ENCODE results near the gene ISCU.
"Not testable (repeated sequence)": the region's sequence is repeated elsewhere in the genome, so short reads cannot be mapped to it uniquely, and the experiment has no call there.

ISCU gene

DNA sequence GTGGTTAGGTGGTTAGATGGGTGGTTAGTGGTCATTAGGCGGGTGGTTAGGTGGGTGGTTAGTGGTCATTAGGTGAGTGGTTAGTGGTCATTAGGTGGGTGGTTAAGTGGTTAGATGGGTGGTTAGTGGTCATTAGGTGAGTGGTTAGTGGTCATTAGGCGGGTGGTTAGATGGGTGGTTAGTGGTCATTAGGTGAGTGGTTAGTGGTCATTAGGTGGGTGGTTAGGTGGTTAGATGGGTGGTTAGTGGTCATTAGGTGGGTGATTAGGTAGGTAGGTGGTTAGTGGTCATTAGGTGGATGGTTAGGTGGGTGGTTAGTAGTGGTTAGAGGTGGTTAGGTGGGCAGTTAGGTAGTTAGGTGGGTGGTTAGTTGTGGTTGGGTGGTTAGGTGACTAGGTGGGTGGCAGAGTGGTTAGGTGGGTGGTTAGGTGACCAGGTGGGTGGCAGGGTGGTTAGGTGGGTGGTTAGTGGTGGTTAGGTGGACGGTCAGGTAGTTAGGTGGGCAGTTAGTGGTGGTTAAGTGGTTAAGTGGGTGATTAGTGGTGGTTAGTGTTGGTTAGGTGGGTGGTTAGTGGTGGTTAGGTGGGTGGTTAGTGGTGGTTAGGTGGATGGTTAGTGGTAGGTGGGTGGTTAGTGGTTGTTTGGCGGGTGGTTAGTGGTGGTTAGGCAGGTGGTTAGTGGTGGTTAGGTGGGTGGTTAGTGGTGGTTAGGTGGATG is 43.5 kb downstream of the ISCU start:
- no peak for DNase-seq

DNA sequence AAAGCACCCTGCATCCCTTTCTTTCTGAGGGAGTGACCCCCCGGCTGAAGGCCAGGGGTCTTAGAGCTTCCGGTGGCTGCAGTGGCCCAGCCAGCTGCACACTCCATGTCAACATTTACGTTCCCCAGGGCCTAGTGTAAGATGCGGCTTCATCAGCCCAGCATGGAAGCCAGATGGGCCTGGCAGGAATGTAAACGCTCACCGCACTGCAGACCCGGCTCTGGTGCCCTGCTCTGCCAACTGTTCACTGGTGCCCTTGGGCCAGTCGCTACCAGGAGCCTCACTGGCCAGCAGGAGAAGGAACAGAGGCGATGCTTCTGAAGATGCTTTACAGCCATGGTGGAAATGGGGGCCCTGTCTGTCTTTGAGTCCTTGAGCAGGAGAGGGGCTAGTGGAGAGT is 44.1 kb downstream of the ISCU start:
- DNase-seq, result no peak

DNA sequence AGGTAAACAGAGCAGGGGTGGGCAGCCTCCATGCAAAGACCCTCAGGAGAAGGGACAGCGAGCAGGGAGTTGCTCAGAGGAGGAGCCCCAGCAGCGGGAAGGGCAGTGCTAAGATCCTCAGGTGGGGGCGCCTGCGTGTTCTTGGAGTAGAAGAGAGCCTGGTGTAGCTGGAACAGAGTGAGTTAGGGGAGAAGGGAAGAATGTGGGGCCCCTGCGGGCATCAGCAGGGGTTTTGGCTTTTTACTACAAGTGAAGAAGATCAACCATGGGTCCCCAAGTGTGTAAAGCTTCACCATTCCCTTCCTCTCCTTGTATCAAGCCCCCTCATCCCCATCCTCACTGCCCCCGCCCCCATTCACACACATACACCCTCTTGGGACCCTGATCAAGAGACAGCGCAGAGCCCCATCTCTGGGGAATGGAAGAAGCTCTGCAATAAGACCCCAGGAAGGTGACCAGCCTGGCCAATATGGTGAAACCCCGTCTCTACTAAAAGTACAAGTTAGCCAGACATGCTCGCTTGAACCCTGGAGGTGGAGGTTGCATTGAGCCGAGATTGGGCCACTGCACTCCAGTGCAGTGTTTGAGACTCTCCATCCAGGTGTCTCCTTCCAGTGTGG is 45.7 kb downstream of the ISCU start:
- DNase-seq, result no peak

DNA sequence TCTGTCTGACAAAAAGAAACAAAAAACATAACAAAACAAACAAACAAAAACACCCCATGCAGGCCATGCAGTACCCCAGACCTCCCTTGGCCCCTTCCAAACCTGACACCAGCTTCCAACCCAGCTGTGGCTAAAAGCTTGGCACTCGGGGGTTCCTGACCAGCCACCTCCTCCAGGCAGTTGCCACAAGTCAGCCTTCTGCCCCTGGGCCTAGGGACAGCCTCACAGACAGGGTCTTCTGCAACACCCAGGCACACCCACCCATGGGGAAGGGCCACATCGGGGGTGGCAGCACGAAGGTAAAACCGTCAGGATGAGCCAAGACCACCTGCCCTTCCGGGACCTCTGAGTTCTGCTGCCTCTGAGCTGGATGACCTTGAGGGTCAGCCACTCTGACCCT is 46.2 kb downstream of the ISCU start:
- no peak for DNase-seq

DNA sequence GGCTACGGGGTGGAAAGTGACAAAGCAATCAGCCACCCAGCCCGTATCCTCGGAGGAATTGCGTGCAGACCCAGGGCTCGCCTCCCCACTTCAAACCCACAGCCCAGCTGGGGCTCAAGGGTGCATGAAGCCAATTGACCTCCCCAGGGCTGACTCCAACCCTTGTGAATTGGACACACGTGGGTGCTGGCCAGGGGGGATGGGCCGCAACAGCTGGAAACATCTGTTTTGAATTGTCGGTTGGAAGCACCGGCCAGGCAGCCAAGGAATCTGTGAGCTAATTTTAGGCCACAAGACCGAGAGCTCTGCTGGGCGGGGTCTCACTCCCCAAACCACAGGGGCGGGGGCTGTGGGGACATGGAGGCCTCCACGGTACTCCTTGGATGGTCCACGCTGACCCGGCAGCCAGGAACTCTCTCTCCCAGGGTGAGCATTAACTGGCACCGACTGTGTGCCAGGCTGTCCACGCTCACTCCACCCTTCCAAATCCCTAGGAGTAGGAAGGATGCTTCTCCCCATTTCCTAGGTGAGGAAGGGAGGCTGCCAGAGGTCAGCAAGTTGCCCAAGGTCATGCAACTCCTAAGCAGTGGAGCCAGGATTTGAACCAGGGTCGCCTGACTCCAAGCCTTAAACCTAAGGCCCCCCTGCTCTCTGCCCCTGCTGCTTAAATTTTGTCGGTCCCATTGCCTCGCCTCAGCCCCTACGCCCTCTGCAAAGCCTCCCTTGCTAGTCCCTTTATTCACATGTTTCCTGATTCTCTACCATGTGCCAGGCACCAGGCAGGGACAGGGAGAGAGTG is 47.3 kb downstream of the ISCU start:
- DNase-seq, result no peak

DNA sequence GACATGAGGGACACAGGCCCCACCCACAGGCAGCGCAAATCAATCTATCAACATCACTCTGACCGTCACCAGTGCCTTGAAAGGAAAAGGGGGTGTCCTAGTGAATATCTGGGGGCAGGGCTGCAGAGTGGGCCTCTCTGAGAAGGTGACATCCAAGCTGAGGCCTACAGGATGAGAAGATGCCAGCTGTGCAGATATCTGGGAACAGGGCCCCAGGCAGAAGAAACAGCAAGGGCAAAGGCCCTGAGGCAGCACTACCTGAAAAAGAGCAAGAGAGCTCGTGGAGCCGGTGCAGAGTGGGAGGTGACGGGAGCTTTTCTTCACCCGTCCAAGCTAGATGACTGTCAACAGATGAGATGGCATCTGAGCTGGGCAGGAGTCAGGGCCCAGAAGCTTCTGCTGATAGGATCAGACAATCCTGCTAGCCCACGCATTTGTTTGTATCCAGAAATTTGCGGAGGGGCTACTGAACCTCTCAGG is 48.0 kb downstream of the ISCU start:
- DNase-seq, result no peak

DNA sequence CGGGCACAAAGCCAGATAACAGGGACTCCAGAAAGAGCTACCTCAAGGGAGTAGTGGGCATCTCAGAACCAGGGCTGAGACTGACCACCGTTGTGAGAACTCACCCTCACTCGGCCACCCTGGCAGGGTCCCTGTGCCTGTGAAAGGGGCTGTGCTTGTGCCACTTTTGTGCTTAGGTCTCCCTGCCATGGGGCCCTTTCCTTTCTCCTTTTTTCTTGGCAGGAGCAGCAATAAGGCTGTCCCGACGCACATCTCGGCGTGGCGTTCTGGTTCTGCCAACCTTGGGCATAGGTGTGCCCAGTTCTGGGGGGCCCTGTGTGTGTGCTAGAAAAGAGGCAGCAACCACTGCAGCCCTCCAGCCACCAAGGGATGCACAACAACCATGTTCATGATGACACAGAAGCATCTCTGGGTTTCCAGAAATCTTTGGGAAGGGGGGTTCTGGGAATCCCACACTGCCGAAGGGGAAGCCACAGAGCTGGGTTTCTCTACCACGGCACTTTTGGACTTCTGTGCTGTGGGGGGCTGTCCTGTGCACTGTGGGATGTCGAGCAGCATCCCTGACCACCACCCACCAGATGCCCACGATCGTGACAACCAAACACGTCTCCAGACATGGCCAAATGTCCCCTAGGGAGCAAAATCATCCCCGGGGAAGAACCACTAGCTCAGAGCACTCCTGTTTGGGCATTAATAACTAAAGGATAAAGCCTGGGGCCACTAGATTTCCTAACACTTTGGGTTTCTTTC is 48.6 kb downstream of the ISCU start:
- no peak for DNase-seq

DNA sequence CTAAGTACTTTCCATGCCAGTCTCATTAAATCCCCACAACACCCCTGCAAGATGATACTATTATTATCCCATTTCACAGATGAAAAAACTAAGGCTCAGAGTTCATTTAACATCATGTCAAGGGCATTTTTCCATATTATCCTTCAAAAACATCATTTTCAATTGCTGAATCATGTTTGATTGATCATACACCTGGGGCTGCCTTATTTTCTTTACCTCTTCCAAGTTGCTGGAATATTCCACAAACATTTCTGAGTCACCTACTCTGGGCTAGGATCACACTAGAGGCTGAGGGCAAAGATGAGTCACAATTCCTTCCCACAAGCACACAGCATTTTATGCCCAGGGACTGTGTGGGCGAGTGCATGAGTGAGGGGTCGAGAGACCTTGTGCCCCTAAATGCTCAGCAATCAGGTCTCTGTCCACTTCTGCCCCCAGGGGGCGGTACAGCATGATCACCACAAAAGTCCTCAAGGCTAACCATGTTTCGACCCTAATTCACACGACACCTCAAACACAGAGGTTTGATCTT is 49.6 kb downstream of the ISCU start:
- peak; percentile 82 to 88 (median 86) for DNase-seq

DNA sequence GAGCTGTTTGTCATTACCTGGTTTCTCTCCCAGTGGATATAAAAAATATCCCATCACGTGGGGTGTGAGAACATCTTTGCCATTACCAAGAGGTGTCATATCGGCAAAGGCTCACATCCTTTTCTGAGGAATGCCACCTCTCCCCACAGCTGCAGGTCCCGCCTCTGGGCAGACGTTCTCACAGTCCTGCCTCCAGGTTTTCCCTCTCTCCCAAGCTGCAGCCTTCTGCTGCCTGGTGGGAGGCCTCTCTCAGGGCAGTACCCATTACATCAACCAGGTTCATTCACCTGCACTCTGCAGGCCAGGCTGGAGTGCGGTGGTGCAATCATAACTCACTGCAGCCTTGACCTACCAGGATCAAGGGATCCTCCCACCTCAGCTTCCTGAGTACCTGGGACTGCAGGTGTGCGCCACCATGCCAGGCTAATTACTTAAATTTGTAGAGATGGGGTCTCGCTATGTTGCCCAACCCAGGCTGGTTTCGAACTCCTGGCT is 50.4 kb downstream of the ISCU start:
- DNase-seq, result no peak

DNA sequence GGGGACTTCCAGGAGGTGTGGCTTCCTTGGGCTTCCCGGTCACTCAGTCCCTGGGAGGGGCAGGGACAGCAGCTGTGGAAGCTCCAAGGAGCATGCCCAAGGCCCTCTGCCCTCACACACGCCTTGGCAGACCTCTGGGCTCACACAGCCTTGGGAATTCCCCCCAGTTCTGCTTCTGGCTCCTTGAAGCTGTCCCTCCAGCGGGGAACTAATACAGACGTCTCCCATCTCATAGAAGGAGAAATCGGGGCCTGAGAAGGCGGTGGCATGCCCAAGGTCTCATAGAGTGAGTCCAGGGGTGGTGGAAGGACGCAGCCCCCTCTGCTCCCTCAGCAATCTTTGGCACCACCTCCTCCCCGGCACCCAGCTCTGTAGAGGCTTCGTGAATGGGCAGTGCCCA is 51.2 kb downstream of the ISCU start:
- DNase-seq, result peak; percentile 91 to 96 (median 95)

DNA sequence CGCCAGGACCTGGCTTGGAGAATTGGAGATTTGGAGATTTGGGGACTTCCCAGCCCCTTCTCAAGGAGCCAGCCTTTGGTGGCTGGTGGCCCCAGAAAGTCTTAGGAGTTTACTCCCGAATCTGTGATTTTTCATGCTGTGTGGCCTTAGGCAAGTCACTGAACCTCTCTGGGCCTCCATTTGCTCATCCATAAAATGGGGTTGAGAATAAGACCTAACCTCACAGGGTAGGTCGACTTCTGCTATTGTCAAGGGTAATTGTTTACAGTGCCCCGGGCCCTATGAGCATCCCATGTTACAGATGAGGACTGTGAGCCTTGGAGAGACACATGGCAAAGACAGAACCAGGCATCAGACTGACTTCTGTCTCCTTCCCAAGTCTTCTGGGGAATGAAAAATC is 51.6 kb downstream of the ISCU start:
- DNase-seq, result no peak

DNA sequence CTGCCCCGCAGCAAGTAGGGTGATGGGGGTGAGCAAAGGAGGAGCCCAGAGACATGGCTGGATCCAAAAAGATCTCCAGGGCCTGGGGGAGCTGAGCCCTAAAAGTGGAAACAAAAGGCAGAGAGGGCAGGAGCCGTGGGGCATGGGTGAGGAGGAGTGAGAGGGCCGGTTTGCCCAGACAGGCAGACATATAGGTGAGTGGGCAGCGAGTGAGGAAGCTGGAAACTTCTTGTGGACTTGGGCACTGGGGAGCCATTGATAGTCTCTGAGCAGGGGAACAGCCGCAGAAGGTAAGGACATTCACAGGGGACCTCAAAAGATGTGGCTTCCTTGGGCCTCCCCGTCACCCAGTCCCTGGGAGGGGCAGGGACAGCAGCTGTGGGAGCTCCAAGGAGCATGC is 52.2 kb downstream of the ISCU start:
- no peak for DNase-seq

DNA sequence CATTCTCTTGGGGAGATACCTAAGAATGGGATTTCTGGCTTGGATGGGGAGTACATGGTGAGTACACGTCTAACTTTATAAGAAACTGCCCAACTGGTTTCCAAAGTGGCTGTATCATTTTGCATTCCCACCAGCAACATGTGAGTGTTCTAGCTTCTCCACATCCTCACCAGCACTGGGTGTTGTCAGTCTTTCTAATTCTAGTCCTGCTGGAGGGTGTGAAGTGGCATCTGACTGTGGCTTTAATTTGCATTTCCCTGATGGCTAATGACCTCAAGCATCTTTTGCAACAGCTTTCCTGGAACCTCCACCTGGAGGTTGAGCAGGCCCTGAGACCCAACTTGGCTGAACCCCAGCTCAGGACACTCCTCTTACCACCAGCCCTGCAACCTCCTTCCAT is 53.5 kb downstream of the ISCU start:
- no peak for DNase-seq

DNA sequence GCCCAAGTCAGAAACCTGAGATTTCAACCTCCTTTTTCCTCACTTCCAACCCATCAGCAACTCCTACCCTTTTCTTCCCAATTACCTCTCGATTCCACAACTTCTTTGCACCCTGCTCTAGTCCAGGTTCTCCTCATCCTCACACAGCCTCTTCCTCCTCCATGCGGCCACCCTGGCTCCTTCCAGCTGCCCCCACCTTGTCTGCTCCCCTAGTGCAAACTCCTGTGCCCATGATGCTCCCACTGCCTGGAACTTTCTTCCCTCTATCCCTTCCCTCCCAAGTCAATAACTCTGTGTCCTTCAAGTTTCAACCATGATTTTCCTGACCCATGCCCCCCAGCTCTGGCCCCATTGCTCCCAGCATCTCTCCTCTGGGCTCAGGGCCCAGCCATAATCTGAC is 54.0 kb downstream of the ISCU start:
- no peak for DNase-seq

DNA sequence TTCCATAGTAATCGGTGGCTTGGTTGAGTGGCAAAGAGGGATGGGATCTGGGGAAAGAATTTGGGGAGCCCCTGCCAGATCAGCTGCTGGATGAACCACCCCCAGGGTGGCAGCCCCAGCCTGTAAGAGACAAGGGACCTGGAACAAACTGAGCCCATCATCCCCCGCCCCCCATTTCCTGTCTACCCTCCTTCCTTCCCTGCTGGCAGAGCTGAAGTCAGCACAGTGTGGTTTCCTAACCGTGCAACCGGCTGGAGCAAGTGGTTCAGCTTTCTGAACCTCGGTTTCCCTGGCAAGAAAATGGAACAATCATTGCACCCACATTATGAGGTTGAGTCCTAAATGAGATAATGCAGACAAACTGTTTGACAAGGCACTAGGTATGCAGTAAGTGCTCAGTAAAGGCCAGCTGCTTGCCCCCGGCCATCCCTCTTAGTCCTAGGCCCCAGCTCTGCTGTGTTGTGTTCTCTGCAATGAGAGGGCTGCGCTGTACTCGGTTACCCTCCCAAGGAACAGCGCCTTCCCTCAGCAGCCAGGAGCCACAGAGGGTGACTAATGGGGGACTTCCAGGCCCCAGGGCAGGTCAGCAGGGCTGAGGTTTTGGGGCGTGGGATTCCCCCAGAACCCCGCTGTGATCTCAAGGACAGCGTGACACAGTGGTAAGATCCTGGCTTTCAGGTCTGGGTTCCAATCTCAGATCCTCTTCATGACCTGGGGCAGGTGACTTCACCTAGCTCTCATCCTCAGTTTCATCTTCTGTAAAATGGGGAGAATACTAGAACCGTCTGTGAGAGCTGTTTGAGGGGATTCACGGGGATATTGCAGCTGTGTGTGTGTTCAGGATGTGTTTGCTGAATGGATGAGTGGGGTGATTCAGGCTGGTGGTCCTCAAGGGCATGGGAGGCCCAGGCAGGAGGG is 54.8 kb downstream of the ISCU start:
- peak; percentile 94 to 96 (median 95) for DNase-seq

DNA sequence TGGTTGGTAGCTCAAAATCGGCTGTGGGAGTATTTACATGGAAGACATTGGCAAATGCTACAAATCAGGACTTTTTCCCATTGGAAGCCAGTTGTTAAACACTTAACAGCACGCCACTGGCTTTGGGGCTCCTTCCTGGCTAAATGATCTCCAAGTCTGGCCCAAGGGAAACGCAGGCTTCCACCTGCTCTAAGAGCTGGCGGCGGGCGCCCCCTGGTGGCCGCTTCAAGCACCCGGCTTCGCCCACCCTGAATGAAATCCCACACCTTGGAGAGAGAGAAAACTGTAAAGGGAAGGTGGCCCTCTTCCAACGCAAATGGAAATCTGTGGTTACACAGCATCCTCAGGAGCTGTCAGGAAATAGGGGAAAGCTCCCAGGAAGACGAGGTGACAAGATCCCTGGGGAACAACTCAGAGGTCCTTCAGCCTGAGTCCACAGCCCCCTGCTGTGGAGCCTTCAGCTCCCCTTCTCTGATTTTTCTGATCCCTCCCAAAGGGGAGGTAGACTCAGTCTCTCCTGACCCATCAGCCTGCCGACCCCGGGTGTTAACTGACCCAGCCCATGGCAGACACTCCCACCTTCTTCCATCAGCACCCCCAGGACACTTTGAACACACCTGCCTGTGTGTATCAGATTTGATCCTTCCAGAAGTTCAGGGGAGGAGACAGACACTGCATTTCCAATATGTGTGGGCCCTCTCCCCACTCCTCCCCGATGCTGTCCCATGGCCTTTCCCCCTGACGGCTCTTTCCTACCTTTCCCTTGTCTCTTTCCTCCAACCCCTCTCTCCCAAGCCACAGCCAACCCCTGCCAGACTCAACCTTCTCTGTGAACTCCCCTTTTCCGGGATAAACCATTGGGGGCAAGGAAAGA is 55.9 kb downstream of the ISCU start:
- DNase-seq, result peak; percentile 87 to 96 (median 91)

DNA sequence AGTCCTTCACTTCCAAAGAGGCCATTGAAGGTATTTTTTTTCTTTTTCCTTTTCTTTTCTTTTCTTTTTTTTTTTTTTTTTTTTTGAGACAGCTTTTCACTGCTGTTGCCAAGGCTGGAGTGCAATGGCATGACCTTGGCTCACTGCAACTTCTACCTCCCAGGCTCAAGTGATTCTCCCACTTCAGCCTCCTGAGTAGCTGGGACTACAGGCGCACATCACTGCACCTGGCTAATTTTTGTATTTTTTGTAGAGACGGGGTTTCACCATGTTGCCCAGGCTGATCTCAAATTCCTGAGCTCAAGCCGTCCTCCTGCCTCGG is 56.5 kb downstream of the ISCU start:
- DNase-seq, result not testable (repeated sequence)
